OCI-LY1 (cell line): ENCODE measurements around the gene ARMC7.

ENCODE experiments used
- CTCF ChIP-seq: fragments of 200-600 bp; sonication (generic), shearing (Covaris generic); IDR thresholded peaks from 2 replicates; pipeline ENCODE4 v1.5.1; 2017; ENCODE audit warnings: mild to moderate bottlenecking, antibody characterized with exemption, low read length, moderate library complexity, mixed read lengths
- EZH2 ChIP-seq: fragments of 200-600 bp; sonication (generic), shearing (Covaris generic); IDR thresholded peaks from 2 replicates; pipeline ENCODE4 v1.8.0; 2017; ENCODE audit warnings: borderline replicate concordance, mixed run types, mild to moderate bottlenecking, antibody characterized with exemption, low read length, moderate library complexity, mixed read lengths

DNA sequence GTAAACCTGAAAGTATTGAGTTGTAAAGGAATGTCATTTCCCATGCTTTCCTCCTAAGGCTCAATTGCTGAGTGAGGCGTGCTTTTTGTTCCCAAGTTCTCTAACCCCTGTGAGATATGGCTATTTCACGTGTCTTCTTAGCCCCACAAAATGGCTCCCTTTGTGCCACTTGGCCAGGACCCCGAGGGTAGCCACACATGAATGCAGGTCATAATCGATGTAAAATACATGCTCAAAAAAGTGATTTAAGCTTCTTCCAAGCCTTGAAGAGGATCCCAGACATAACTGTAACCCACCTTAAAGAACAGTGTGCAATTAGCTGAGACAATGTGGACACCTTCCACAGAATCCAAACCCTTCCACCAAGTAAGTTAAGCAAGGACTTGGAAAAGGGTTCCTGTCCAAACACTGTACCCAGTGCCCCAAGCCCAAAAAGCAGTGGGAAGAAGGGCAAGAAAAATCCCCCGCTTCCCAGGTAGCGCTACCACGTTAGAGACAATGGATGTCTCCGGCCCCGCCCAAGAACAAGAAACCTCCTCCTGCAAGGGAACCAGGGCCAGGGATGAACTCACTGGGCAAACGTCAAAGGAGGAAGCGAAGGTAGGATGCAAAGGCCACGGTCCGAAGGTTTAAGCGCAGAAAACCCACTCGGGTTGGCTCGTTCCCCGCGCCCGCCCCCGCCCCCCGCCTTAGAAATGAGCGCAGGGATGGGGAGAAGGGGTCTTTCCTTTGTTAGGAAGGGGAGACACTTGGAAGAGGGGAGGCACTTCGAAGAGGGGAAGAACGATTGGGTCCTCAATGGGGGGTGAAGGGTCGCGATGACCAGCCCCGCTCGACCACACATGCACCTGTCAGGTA lies 43.4 kb downstream of the ARMC7 start:
- TF ChIP-seq CTCF, result no peak
- TF ChIP-seq EZH2, result no peak
